ENCODE data around the gene ELK1.
A peak's percentile ranks its signal among the peaks of the same experiment; 100 is the strongest.

Gene ELK1

GRCh38 chrX:47644557-47645091 lies 5.7 kb downstream of the ELK1 start:
- DNase-seq: no peak

DNA sequence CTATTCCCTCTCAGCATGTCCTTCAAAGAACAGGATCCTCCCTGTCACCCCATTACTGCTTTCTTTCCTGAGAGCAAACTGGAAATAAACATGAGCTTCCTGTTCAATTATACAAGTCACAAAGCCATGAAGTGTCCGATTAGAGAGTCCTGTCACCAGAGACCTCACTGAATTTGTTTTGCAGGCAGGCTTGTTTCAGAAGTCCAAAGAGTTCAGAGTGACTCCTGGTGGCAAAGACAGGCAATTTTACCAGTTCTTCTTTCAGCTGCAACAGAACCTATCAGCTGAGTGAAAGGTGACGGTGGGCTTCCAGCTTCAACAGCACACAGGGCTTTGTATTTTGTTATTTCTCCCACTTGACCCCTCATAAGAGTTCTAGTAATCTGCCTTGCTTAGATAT lies 6.4 kb downstream of the ELK1 start:
- no peak for DNase-seq

GRCh38 chrX:47638816-47639215 lies 11.5 kb downstream of the ELK1 start:
- no peak for DNase-seq

GRCh38 chrX:47637546-47638195 lies 12.7 kb downstream of the ELK1 start:
- DNase-seq: no peak

GRCh38 chrX:47634871-47635575 lies 15.3 kb downstream of the ELK1 start:
- no peak for DNase-seq

- no peak for DNase-seq
These were observed 16.4 kb downstream of the ELK1 start for GRCh38 chrX:47633689-47634590.

GRCh38 chrX:47632666-47633065 lies 17.7 kb downstream of the ELK1 start:
- DNase-seq: no peak

GRCh38 chrX:47631676-47632075 lies 18.7 kb downstream of the ELK1 start:
- DNase-seq: no peak

GRCh38 chrX:47629419-47630200 lies 20.8 kb downstream of the ELK1 start, which contains the start of gene CFP:
Gene CFP, minus strand, starts transcription at chrX:47629930. Its CDS starts 86 bp downstream, at chrX:47629844.
- DNase-seq: no peak

GRCh38 chrX:47628982-47629381 lies 21.4 kb downstream of the ELK1 start:
- no peak for DNase-seq

DNA sequence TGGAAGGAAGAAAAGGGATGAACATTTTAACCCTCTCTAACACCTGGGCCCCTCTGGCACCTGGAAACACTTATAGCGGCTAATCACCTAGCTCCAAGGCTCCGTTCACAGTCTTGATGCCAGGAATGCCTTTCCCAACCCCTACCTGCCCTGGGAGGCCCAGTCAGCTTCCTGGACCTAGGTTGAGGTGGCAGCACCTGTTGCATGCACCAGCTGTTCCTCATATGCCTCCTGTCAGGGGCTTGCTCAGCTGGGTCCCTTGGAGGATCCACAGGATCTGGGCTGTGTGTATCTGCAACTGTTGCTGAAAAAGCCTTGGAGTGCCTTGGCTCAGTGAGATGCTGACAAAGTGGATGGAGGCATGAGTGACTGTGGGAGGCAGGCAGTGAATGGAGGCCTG lies 25.0 kb downstream of the ELK1 start:
- no peak for DNase-seq

- peak; percentile 84 for DNase-seq
These were observed 26.8 kb downstream of the ELK1 start for GRCh38 chrX:47623540-47624027.

DNA sequence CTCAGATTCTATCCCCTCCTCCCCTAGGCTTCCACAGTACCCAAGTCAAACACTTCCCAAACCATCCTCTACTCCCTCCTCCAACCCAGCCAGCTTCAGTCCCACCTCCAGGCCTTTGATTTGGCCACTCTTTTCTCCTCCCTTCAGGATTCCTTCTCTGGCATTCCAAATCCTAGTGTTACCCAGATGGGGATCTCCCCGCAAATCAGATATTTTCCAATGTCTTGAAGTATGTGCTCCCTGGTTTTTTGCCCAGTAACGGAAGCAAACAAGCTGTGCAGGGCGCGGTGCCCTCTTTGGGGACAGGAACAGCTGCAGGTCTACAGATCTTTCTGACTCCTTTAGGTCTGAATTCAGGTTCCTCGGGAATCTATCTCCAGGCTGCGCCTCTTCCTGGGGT lies 28.5 kb downstream of the ELK1 start:
- DNase-seq: no peak

DNA sequence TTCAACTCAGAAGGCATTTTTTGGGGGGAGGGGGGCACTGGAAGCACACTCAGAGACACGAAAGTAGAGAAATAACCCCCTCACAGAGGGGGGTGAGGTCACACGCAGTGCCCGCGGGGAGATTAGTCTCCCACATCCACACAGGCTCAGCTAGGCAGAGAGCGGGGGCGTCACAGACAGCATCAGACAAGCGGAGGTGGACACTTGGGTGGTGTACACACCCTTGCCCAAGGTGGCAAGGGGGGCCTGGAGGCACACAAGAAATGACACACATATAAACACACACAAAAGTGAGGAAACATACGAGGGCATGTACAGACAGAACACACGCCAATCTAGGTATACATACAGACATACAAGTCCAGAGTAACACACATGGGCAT lies 30.1 kb downstream of the ELK1 start:
- no peak for DNase-seq

GRCh38 chrX:47619486-47620302 lies 30.7 kb downstream of the ELK1 start, which contains the start of gene SYN1:
Gene SYN1, minus strand, starts transcription at chrX:47619857. Its CDS starts 129 bp downstream, at chrX:47619728.
- peak; percentile 68 for DNase-seq

DNA sequence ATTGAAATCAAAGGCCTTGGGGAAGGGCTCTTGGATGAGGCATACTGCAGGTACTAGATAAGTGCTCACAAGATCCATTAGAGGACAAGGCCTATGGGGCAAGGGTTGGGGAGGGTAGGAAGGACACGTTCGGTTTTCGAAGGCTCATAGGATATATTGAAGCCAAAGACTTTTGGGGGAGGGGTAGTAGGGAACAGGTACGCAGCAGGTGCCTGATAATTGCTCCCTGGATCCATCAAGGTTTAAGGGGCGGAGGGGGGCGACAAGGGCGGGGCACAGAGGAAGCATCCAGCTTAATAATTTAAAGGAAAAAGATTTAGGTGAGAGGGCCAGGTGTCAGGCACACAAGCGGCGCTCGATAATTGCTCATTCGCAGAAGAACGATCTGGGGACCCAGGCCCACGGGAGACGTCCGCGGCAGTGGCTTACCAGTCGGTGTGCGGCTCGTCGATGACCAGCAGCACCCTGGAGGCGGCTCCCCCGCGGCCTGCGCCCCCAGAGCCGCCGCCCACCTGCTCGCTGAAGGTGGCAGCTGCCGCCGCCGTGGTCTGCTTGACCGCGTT lies 31.4 kb downstream of the ELK1 start:
- no peak for DNase-seq

- DNase-seq: no peak
These were observed 35.7 kb downstream of the ELK1 start for GRCh38 chrX:47614618-47615017.

- DNase-seq: no peak
These were observed 37.3 kb downstream of the ELK1 start for GRCh38 chrX:47613082-47613481.

GRCh38 chrX:47612418-47612817 lies 37.9 kb downstream of the ELK1 start:
- DNase-seq: no peak

GRCh38 chrX:47611926-47612325 lies 38.4 kb downstream of the ELK1 start:
- no peak for DNase-seq

DNA sequence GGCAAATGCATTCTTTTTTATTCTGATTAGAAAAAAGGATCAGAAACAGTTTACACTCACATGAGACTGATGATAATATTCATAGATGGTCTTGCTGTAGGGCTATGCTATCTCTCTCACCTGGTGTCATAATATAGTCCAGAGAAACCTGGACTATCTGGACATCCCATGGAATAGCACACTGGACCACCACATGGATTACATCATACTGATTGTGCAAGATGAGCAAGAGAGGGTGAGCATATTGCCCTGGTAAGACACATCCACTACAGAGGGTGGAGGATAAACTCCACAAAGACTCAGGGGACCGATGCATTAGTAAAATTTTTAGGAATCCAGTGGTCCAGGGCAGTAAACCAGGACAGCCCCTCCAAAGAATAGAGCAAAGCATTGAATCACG lies 38.9 kb downstream of the ELK1 start:
- DNase-seq: no peak

All from NCI-H510A (cell line).